Ovary (tissue), 3 donors: ENCODE results near the gene UCKL1.
"Not testable (repeated sequence)": the region's sequence is repeated elsewhere in the genome, so short reads cannot be mapped to it uniquely, and the experiment has no call there.

Source experiments
- EP300 ChIP-seq: sonication (generic); formaldehyde crosslinking; IDR thresholded peaks from one replicate; pipeline ENCODE4 v1.6.1; 2017; ENCODE audit warnings: antibody characterized with exemption
- POLR2A ChIP-seq: fragments of 450-650 bp; IDR thresholded peaks from one replicate; pipeline ENCODE4 v1.6.1; 2017; ENCODE audit warnings: antibody characterized with exemption, mild to moderate bottlenecking, moderate library complexity
- TF ChIP-seq, protein P1 (sequence below), 3 donors: fragments of 450-650 bp in 2 of 3; fragments of 200-600 bp in 1 of 3; IDR thresholded peaks; one replicate each; pipeline versions ENCODE4 v1.5.1 to v1.8.0; 2016 to 2022; ENCODE audit warnings: antibody characterized with exemption in 3 of 3, mild to moderate bottlenecking in 1 of 3
- donor health status: DM: no; HTN: no; CAD: no.

DNA sequence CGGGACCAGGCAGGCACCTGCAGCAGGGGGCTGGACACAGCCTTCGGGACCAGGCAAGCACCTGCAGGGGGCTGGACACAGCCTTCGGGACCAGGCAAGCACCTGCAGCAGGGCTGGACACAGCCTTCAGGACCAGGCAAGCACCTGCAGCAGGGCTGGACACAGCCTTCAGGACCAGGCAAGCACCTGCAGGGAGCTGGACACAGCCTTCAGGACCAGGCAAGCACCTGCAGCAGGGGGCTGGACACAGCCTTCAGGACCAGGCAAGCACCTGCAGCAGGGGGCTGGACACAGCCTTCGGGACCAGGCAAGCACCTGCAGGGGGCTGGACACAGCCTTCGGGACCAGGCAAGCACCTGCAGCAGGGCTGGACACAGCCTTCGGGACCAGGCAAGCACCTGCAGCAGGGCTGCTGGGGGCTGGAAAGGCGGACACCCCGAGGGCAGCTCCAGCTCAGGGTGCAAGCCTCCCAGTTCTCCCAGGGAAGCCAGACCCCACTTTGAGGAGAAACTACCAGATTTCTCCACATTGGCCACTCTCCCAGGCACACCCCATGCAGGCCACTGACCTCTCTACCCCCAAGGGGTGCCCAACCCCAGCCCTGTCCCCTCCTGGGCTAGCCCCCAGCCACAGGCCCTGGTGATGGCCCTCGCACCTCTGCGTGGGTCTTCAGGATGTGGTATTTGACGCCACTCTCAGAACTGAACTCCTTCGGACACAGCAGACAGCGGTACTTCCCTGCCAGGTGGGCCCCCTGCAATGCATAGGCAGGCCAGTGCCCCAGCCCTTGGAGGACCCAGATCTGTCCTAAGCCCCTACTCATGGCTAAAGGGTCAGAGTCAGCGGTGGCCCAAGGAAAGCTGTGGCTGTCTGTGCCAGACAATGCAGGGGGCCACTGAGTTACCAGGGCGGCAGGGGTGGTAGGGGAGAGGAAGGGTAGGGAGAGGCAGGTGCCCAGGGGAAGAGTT is 4.7 kb upstream of the UCKL1 start:
- TF ChIP-seq, protein P1, sequence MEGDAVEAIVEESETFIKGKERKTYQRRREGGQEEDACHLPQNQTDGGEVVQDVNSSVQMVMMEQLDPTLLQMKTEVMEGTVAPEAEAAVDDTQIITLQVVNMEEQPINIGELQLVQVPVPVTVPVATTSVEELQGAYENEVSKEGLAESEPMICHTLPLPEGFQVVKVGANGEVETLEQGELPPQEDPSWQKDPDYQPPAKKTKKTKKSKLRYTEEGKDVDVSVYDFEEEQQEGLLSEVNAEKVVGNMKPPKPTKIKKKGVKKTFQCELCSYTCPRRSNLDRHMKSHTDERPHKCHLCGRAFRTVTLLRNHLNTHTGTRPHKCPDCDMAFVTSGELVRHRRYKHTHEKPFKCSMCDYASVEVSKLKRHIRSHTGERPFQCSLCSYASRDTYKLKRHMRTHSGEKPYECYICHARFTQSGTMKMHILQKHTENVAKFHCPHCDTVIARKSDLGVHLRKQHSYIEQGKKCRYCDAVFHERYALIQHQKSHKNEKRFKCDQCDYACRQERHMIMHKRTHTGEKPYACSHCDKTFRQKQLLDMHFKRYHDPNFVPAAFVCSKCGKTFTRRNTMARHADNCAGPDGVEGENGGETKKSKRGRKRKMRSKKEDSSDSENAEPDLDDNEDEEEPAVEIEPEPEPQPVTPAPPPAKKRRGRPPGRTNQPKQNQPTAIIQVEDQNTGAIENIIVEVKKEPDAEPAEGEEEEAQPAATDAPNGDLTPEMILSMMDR (IDR thresholded peaks at IDR 0.05) = not testable (repeated sequence)
- TF ChIP-seq EP300, POLR2A: not testable (repeated sequence)
